RKO (cell line): ENCODE measurements around the gene SLC22A1.
"Not testable (repeated sequence)": the region's sequence is repeated elsewhere in the genome, so short reads cannot be mapped to it uniquely, and the experiment has no call there.

ENCODE experiments used
- DNase-seq: peaks from one replicate; pipeline ENCODE4 v3.0.0-alpha.2; 2016; ENCODE audit warnings: low spot score

The SLC22A1 gene

GRCh38 chr6:160124007-160124406, 2.4 kb downstream of the SLC22A1 start:
- no peak for DNase-seq

GRCh38 chr6:160124605-160125004, 3.0 kb downstream of the SLC22A1 start:
- no peak for DNase-seq

GRCh38 chr6:160125105-160125504, 3.5 kb downstream of the SLC22A1 start:
- not testable (repeated sequence) for DNase-seq

- no peak for DNase-seq
Observed at GRCh38 chr6:160127270-160128124, 5.9 kb downstream of the SLC22A1 start.

- no peak for DNase-seq
Observed at GRCh38 chr6:160128125-160128683, 6.6 kb downstream of the SLC22A1 start.

DNA sequence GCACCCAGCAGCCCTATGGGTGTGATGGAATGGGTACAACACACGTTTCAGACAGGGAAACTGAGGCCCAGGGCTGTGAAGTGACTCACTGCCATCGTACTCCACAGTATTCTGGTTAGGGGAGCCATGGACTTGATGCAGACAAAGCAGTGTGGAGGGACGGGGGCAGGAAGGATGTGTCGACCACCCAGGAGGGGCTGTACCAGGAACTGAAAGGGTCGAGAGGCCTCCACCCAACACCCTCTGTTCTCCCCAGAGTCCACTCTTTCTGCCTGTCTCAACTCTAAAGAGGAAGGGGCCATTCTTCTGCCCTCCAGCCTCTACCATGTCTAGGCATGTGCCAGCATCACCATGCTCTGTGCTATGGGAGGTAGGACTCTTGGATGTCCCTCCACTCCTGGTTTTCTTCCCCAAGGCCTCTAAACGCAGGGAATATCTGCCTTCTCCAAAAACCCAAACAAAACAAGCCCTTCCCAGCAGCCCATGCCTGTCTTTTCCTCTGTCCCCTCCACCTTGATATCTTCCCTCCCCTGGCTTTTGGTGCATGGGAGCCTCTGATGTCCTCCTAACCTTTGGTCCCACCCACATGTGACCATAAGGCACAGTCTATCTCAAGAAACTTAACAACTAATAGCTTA, 7.4 kb downstream of the SLC22A1 start:
- no peak for DNase-seq

- no peak for DNase-seq
Observed at GRCh38 chr6:160129881-160130615, 8.4 kb downstream of the SLC22A1 start.

DNA sequence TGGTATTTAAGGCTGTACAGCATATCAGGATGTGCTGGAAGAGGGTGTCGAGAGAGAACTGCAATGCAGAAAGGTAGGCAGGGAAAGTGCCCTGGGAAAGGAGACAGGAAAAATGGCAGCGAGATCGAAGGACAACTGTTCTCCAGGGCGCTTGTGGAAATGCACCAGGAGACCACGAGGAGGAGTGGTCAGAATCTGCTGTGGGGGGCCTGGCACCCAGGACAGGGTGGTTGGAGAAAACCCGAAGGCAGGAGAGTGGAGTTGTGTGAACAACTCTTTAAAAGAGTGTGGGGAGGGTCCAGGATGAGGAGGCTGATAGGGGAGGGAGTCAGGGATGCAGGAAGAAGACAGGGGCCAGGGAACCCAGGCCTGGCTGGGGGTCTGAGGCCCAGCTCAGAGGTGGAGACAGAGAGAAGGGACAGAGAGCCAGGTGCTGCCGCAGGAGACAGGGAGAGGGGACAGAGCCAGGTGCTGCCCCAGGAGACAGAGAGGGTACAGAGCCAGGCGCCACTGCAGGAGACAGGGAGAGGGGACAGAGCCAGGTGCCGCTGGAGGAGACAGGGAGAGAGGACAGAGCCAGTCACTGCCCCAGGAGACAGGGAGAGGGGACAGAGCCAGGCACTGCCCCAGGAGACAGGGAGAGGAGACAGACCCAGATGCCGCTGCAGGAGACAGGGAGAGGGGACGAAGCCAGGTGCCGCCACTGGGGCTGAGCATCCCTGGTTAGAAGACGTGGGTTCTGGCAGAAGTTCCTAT, 9.3 kb downstream of the SLC22A1 start:
- DNase-seq = no peak

GRCh38 chr6:160131636-160132296, 10.2 kb downstream of the SLC22A1 start:
- no peak for DNase-seq

DNA sequence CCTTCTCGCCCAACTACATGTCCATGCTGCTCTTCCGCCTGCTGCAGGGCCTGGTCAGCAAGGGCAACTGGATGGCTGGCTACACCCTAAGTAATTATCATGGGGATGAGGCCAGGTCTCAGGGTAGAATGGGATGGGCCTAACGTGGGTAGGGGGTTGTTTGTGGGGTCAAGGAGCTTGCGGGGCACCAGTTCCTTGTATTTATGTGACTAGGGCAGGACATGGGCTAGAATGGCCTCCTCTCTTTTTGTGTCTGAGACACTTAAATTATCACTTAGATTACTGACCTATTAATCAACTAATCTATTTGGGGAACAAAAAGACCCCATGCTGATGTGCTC, 10.7 kb downstream of the SLC22A1 start:
- DNase-seq = no peak

DNA sequence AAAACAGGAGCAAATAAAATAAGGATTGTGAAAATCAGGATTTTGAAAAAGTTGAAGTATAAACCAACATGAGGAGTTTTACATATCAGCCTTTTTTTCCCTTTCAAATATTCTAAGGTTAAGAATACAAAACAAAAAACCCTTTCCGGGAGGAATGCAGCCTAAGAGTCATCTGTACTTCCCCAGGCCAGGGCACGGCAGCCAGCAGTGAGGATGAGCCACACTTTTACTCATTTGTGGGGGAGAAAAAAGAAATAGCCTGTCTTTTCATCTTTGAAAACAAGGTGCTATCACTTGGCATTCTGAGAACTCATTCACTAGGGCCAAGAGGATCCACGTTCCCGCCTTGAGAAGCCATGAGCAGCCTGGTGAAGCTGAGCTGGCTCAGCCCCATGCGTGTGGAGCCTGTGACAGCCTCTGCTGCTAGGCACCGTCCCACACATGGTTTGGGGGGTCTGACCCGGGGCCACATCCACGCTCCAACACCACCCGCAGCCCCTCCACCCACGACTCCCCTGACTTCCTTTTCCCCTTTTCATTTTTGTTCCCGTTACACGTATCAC, 11.2 kb downstream of the SLC22A1 start:
- DNase-seq = no peak

- no peak for DNase-seq
Observed at GRCh38 chr6:160133441-160134336, 12.1 kb downstream of the SLC22A1 start.

- DNase-seq = not testable (repeated sequence)
Observed at GRCh38 chr6:160134337-160134751, 12.7 kb downstream of the SLC22A1 start.

GRCh38 chr6:160134779-160135547, 13.3 kb downstream of the SLC22A1 start:
- no peak for DNase-seq

DNA sequence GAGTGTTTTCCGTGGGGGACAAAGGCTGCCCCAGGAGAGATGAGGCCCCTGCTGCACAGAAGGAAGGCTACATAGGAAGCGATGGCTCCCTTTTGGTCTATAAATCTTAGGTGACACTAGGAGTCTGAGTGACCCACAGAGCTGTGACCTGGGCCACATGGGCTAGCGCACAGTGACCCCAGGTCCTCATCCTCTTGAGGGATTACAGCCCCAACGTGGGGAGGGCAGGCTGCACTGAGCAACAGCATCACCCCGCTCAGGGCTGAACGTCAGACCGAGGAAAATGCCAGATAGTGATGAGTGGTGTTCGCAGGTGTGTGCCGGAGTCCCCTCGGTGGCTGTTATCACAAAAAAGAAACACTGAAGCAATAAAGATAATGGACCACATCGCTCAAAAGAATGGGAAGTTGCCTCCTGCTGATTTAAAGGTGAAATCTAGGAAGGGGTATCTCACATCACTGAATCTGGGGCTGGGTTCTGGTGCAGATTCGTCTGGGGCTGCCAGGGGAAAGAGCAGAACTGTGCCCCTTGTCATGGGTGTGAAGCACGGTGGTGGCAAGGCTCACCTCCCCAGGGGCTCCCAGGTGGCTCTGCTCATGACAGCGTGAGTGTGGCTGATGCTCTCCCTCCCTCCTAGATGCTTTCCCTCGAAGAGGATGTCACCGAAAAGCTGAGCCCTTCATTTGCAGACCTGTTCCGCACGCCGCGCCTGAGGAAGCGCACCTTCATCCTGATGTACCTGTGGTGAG, 14.5 kb downstream of the SLC22A1 start:
- DNase-seq = no peak

DNA sequence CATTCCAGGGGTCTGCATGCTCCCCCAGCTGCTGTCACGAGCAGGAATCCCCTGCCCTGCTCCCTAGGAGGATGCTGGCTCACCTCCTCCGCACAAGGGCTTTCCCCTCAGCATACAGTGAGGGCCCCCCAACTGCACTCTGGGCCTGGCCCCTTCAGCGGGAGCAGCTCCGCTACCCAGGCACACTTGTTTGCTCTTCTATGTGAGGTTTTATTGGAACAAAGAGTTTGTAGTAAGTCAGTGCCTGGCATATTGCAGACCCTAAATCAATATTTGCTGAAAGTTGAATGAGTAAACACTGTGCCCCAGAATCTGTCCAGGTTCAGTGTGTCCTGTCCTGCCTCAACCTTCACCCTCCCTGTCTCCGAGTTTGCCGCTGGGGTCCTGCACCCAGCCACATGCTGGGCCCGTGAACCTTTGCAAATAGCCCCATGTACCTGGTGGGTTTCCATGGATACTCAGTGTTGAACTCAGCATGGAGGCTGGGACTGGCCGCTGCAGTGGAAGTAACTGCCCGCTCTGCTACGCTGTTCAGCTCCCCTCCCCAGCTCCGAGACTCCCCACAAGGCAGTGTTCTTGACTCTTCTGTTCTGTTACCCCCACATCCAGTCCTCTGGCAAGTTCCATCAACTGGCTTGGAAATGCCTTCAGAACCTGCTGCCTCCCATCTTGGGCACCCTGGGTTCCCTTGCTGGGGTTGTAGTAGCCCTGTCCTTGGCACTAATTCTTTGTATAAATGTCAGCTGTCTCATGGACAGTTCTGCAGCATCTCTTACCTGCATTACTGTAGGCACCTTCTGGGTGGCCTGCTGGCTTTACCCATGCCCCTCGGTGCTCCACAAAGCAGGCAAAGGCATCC, 15.7 kb downstream of the SLC22A1 start:
- no peak for DNase-seq
